Measurements from ENCODE around the gene GP1BA. TPM values are rescaled to one million over a fixed set of nuclear protein-coding genes. Genes with fewer than 3 reads are reported as not detected.

The GP1BA gene
- total and polyA plus RNA-seq, 10 of the 15 experiments (the other 5 are each of a cell fraction or from before 2014, with no cell fraction given), result 0.04 to 0.67 (median 0.28) TPM; not detected in 1

GRCh38 chr17:4901108-4901647 lies 30.9 kb upstream of the GP1BA start:
- no peaks in the 10 kb centered on the region; a peak in 2 of 4 replicates for H3K27me3 ChIP-seq (replicated peaks in 1 of 2; ENCODE audit: control insufficient read depth in 2 of 2, insufficient read depth in 2 of 2, low read length in 1 of 2)
- RAD21 ChIA-PET (ENCODE audit: unreplicated experiment), result interaction anchor here (0.9 kb wide), 1 partner anchor 191 kb away, joined by 5 read pairs; the partner anchor contains the start of gene ARRB2
- DNase-seq (ENCODE audit: low read depth, low spot score), result no peak
- SMC1A ChIA-PET (ENCODE audit: uncharacterized antibody, unreplicated experiment), result no interaction called here
- no peak overlapping the region for H3K9ac ChIP-seq (ENCODE audit: control insufficient read depth, insufficient read depth, low read length)
- H3K27ac ChIP-seq (ENCODE audit: control insufficient read depth, insufficient read depth), result no peak overlapping the region
- peaks cover 20% of the 10 kb centered on the region for H3K4me1 ChIP-seq (ENCODE audit: control insufficient read depth, insufficient read depth, low read length)
- CTCF ChIA-PET, result interaction anchor here (0.7 to 3.0 kb wide), 4 partner anchors 8 to 161 kb away, joined by 3 to 11 read pairs (median 6); partner anchors contain the start of gene SPAG7
- peaks cover 0 to 1% of the 10 kb centered on the region in 2 experiments; a peak in 3 of 4 replicates for H3K36me3 ChIP-seq (ENCODE audit: control insufficient read depth in 2 of 2, insufficient read depth in 2 of 2, low read length in 1 of 2)
- no peak overlapping the region for H2AFZ ChIP-seq (ENCODE audit: control insufficient read depth, low read depth, low read length)
- ATAC-seq, result no peak
- peak overlapping the region; percentile 91; the same call in 1 of the 2 replicates for H3K4me2 ChIP-seq (ENCODE audit: control insufficient read depth, insufficient read depth)
- in situ Hi-C loops (cut with MboI) (no loop called here), intact Hi-C loops (cut with micrococcal nuclease; ENCODE audit: unreplicated experiment) (loop anchor here (5.0 kb wide), 1 partner anchor 169 kb away; the partner anchor contains the start of gene MED11)
- BruUV-seq (replicated peaks), result no TSS peak
- no peaks in the 10 kb centered on the region for H3K79me2 ChIP-seq (ENCODE audit: control insufficient read depth, insufficient read depth, low read length)
- H3K4me3 ChIP-seq, result no peak overlapping the region
- POLR2A ChIA-PET, result interaction anchor here (0.6 kb wide), 2 partner anchors 17 to 62 kb away, joined by 5 to 6 read pairs; no protein-coding TSS in a partner anchor
- H4K20me1 ChIP-seq (ENCODE audit: control insufficient read depth, insufficient read depth), result no peaks in the 10 kb centered on the region
- no peaks in the 10 kb centered on the region; the same call in 2 of the 3 replicates for H3K9me3 ChIP-seq (replicated peaks; ENCODE audit: control insufficient read depth, insufficient read depth, low read length)
- WGBS (ENCODE audit: insufficient coverage, insufficient replicate concordance, low lambda C conversion rate, missing lambda C conversion rate), result 49% methylated on average over 37 of the region's 37 CpGs
- FAIRE-seq, result no peak
- TF ChIP-seq POLR2AphosphoS2 (IDR thresholded peaks at IDR 0.05; ENCODE audit: low read depth, low read length) (no peak), MTA2 (IDR thresholded peaks at IDR 0.05; ENCODE audit: low read depth) (no peak), NFYA (IDR thresholded peaks at IDR 0.05; ENCODE audit: borderline replicate concordance, low read depth, low read length) (no peak), EED (IDR thresholded peaks at IDR 0.05; ENCODE audit: low read depth) (no peak), GATAD2B (conservative IDR thresholded peaks at IDR 0.05; ENCODE audit: low read depth) (no peak), NR2F1 (conservative IDR thresholded peaks at IDR 0.05) (no peak), E2F8 (IDR thresholded peaks at IDR 0.05; ENCODE audit: low read depth, partially characterized antibody) (no peak), BRCA1 (IDR thresholded peaks at IDR 0.05; ENCODE audit: low read depth, low read length) (no peak), ATF2 (IDR thresholded peaks at IDR 0.05; ENCODE audit: low read length) (no peak), MYB (IDR thresholded peaks at IDR 0.05; ENCODE audit: borderline replicate concordance, low read depth, low read length) (no peak), TARDBP (IDR thresholded peaks at IDR 0.05; ENCODE audit: borderline replicate concordance) (no peak)
- TF ChIP-seq, protein P1, sequence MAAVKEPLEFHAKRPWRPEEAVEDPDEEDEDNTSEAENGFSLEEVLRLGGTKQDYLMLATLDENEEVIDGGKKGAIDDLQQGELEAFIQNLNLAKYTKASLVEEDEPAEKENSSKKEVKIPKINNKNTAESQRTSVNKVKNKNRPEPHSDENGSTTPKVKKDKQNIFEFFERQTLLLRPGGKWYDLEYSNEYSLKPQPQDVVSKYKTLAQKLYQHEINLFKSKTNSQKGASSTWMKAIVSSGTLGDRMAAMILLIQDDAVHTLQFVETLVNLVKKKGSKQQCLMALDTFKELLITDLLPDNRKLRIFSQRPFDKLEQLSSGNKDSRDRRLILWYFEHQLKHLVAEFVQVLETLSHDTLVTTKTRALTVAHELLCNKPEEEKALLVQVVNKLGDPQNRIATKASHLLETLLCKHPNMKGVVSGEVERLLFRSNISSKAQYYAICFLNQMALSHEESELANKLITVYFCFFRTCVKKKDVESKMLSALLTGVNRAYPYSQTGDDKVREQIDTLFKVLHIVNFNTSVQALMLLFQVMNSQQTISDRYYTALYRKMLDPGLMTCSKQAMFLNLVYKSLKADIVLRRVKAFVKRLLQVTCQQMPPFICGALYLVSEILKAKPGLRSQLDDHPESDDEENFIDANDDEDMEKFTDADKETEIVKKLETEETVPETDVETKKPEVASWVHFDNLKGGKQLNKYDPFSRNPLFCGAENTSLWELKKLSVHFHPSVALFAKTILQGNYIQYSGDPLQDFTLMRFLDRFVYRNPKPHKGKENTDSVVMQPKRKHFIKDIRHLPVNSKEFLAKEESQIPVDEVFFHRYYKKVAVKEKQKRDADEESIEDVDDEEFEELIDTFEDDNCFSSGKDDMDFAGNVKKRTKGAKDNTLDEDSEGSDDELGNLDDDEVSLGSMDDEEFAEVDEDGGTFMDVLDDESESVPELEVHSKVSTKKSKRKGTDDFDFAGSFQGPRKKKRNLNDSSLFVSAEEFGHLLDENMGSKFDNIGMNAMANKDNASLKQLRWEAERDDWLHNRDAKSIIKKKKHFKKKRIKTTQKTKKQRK (IDR thresholded peaks at IDR 0.05; ENCODE audit: low read depth, low read length), result no peak
